ENCODE data around the gene ADARB2.

DNA sequence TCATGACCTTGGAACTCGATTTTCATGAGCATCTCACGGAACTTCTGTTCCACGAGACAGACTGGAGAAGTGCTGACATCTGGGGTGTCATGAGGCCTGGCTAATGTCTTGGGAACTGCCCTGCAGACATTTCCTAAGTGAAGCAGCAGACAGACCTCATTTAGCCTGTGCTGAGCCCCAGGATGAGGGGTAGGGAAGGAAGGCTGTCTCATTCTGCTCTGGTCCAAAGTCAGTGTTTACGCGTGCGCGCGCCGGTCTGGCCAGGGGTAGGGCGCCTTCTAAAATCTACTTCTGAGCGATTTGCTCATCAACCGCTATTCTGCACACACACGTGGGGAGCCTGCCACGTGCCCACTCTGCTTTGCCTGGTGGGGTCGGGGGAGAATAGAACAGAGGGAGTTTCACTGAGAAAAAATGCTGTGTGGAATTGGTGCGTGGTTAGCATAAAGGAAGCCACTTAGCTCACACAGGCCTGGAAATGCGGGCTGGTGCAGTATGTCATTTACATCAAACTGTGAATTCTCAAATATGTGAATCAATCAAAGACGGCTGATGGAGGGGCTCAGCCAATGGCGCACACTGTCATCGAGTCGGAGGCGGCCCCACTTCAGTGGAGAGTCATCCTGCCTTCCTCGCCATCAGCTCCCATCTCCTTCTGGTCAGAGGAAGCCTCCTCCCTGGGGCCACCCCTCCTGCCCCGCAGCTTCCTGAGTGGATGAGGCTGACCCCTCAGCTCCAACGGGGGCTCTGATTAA, 335.1 kb downstream of the ADARB2 start:
- TF ChIP-seq, protein P1, sequence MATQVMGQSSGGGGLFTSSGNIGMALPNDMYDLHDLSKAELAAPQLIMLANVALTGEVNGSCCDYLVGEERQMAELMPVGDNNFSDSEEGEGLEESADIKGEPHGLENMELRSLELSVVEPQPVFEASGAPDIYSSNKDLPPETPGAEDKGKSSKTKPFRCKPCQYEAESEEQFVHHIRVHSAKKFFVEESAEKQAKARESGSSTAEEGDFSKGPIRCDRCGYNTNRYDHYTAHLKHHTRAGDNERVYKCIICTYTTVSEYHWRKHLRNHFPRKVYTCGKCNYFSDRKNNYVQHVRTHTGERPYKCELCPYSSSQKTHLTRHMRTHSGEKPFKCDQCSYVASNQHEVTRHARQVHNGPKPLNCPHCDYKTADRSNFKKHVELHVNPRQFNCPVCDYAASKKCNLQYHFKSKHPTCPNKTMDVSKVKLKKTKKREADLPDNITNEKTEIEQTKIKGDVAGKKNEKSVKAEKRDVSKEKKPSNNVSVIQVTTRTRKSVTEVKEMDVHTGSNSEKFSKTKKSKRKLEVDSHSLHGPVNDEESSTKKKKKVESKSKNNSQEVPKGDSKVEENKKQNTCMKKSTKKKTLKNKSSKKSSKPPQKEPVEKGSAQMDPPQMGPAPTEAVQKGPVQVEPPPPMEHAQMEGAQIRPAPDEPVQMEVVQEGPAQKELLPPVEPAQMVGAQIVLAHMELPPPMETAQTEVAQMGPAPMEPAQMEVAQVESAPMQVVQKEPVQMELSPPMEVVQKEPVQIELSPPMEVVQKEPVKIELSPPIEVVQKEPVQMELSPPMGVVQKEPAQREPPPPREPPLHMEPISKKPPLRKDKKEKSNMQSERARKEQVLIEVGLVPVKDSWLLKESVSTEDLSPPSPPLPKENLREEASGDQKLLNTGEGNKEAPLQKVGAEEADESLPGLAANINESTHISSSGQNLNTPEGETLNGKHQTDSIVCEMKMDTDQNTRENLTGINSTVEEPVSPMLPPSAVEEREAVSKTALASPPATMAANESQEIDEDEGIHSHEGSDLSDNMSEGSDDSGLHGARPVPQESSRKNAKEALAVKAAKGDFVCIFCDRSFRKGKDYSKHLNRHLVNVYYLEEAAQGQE (IDR thresholded peaks at IDR 0.05): no peak
- no peak for TF ChIP-seq YY1 (IDR thresholded peaks at IDR 0.05)
- TF ChIP-seq RAD21 (IDR thresholded peaks at IDR 0.05): no peak
- TF ChIP-seq TAF1 (conservative IDR thresholded peaks at IDR 0.05): no peak
